H1 (cell line): ENCODE measurements around the gene ABCD4. TPM values are rescaled to one million over a fixed set of nuclear protein-coding genes. Genes with fewer than 3 reads are reported as not detected.

Source experiments
- CTCF ChIA-PET: fragments of 300-600 bp; sonication (Branson Sonifier 250); formaldehyde crosslinking; loops from one replicate; lab custom pipeline; 2021; ENCODE audit not compliant: partially characterized antibody; lab: Charles Lee
- POLR2A ChIA-PET: fragments of 300-600 bp; sonication (Branson Sonifier 250); formaldehyde crosslinking; loops from one replicate; lab custom pipeline; 2021; ENCODE audit warnings: inconsistent platforms; ENCODE audit not compliant: partially characterized antibody; lab: Charles Lee
- DNase-seq, 2 experiments: peaks; one replicate each; pipeline versions ENCODE4 v3.0.0 to v3.0.0-alpha.2; 2010 to 2022; ENCODE audit warnings: low spot score in 2 of 2, low read depth in 1 of 2, mixed read lengths in 1 of 2
- FAIRE-seq: peaks from 2 replicates; lab custom pipeline; 2011; peaks lifted over from hg19 to GRCh38; lab: Jason Lieb, UNC
- H2AFZ ChIP-seq: 2 replicates; pipeline ENCODE4 v1.8.1; 2012; ENCODE audit warnings: low read length, inconsistent platforms
- H2AK5ac ChIP-seq: 2 replicates; pipeline ENCODE4 v1.6.1; 2013; ENCODE audit warnings: low read depth, low read length
- H2BK120ac ChIP-seq: replicated peaks from 2 replicates; pipeline ENCODE3; 2013; ENCODE audit warnings: low read depth, low read length, inconsistent platforms
- H2BK12ac ChIP-seq: 2 replicates; pipeline ENCODE4 v1.6.1; 2013; ENCODE audit warnings: low read depth, low read length
- H2BK15ac ChIP-seq: 2 replicates; pipeline ENCODE4 v1.6.1; 2013; ENCODE audit warnings: low read length
- H2BK20ac ChIP-seq: 2 replicates; pipeline ENCODE4 v1.6.1; 2013; ENCODE audit warnings: low read length
- H2BK5ac ChIP-seq: 2 replicates; pipeline ENCODE4 v1.6.1; 2013; ENCODE audit warnings: low read depth, low read length
- H3K14ac ChIP-seq: 2 replicates; pipeline ENCODE4 v1.6.1; 2013; ENCODE audit warnings: inconsistent platforms; ENCODE audit not compliant: insufficient read length
- H3K18ac ChIP-seq: 2 replicates; pipeline ENCODE4 v1.6.1; 2013; ENCODE audit warnings: low read length; ENCODE audit errors: extremely low read depth
- H3K23ac ChIP-seq: 2 replicates; pipeline ENCODE4 v1.6.1; 2013; ENCODE audit warnings: inconsistent platforms; ENCODE audit not compliant: insufficient read length
- H3K23me2 ChIP-seq: 2 replicates; pipeline ENCODE4 v1.6.1; 2013; ENCODE audit warnings: low read depth, low read length
- H3K27ac ChIP-seq: 2 replicates; pipeline ENCODE4 v1.6.1; 2011; ENCODE audit warnings: low read depth, low read length, inconsistent platforms
- H3K27me3 ChIP-seq, 4 experiments: replicated peaks in 1 of 4; 1 replicate in 1 of 4; 2 replicates in 3 of 4; pipeline versions ENCODE4 v1.6.1 to v1.8.1; 2011 to 2013; ENCODE audit warnings: low read length in 3 of 4, mild to moderate bottlenecking in 3 of 4, inconsistent platforms in 2 of 4, mixed read lengths in 2 of 4, moderate library complexity in 1 of 4; ENCODE audit not compliant: control insufficient read depth in 3 of 4, insufficient read depth in 3 of 4; ENCODE audit errors: extremely low read depth in 1 of 4
- H3K36me3 ChIP-seq, 4 experiments: 2 replicates each; pipeline versions ENCODE4 v1.6.1 to v1.8.1; 2011 to 2013; ENCODE audit warnings: mild to moderate bottlenecking in 4 of 4, low read length in 3 of 4, moderate library complexity in 2 of 4, control low read depth in 1 of 4, inconsistent platforms in 1 of 4; ENCODE audit not compliant: insufficient read depth in 4 of 4, control insufficient read depth in 2 of 4
- H3K4ac ChIP-seq: replicated peaks from 2 replicates; pipeline ENCODE3; 2013; ENCODE audit warnings: low read length, low read depth, mixed read lengths, inconsistent platforms; ENCODE audit not compliant: insufficient read length
- H3K4me1 ChIP-seq, 4 experiments: replicated peaks in 1 of 4; 1 replicate in 1 of 4; 2 replicates in 3 of 4; pipeline versions ENCODE4 v1.6.1 to v1.8.1; 2011 to 2013; ENCODE audit warnings: low read length in 3 of 4, inconsistent platforms in 2 of 4, mixed read lengths in 1 of 4; ENCODE audit not compliant: insufficient read depth in 4 of 4, control insufficient read depth in 3 of 4
- H3K4me2 ChIP-seq, 2 experiments: 2 replicates each; pipeline versions ENCODE4 v1.6.1 to v1.8.1; 2011 to 2013; ENCODE audit warnings: low read depth in 2 of 2, low read length in 2 of 2, control low read depth in 1 of 2, inconsistent platforms in 1 of 2, mild to moderate bottlenecking in 1 of 2; ENCODE audit not compliant: insufficient read depth in 1 of 2
- H3K4me3 ChIP-seq, 4 experiments: fragments of 200-600, 300-600 bp in 1 of 4; sonication (generic), shearing (Covaris generic), sonication (Bioruptor Twin) in 1 of 4; 2 replicates each; pipeline versions ENCODE4 v1.5.1 to v1.8.1; 2011 to 2016; ENCODE audit warnings: low read length in 4 of 4, low read depth in 3 of 4, control low read depth in 2 of 4, inconsistent platforms in 2 of 4, mild to moderate bottlenecking in 2 of 4, mixed read lengths in 1 of 4, moderate library complexity in 1 of 4; ENCODE audit not compliant: insufficient read depth in 2 of 4; ENCODE audit errors: extremely low read depth in 1 of 4
- H3K56ac ChIP-seq: replicated peaks from 2 replicates; pipeline ENCODE3; 2013; ENCODE audit warnings: low read depth, mild to moderate bottlenecking, mixed read lengths, low read length, inconsistent platforms; ENCODE audit not compliant: insufficient read length
- H3K79me1 ChIP-seq: 2 replicates; pipeline ENCODE4 v1.6.1; 2013; ENCODE audit warnings: low read depth, low read length, control low read depth
- H3K79me2 ChIP-seq, 2 experiments: 2 replicates each; pipeline versions ENCODE4 v1.6.1 to v1.8.1; 2012 to 2013; ENCODE audit warnings: low read length in 2 of 2, mild to moderate bottlenecking in 2 of 2, inconsistent platforms in 1 of 2; ENCODE audit not compliant: insufficient read depth in 2 of 2, control insufficient read depth in 1 of 2
- H3K9ac ChIP-seq, 4 experiments: replicated peaks in 1 of 4; 1 replicate in 1 of 4; 2 replicates in 3 of 4; pipeline versions ENCODE4 v1.6.1 to v1.8.1; 2011 to 2013; ENCODE audit warnings: low read depth in 3 of 4, low read length in 3 of 4, control low read depth in 2 of 4, mild to moderate bottlenecking in 2 of 4, moderate library complexity in 2 of 4, inconsistent platforms in 1 of 4; ENCODE audit errors: extremely low read depth in 1 of 4
- H3K9me3 ChIP-seq, 2 experiments: 2 replicates each; pipeline versions ENCODE4 v1.6.1 to v1.8.1; 2012 to 2013; ENCODE audit warnings: mild to moderate bottlenecking in 2 of 2, moderate library complexity in 2 of 2, control low read depth in 1 of 2, inconsistent platforms in 1 of 2, low read depth in 1 of 2, low read length in 1 of 2, mixed read lengths in 1 of 2; ENCODE audit not compliant: insufficient read depth in 2 of 2
- H4K20me1 ChIP-seq, 2 experiments: replicated peaks in 1 of 2; 2 replicates each; pipeline versions ENCODE3 to v1.8.1; 2011 to 2013; ENCODE audit warnings: inconsistent platforms in 2 of 2, low read length in 2 of 2, mild to moderate bottlenecking in 1 of 2; ENCODE audit not compliant: insufficient read depth in 2 of 2, control insufficient read depth in 1 of 2
- H4K5ac ChIP-seq: 2 replicates; pipeline ENCODE4 v1.6.1; 2013; ENCODE audit warnings: low read length, low read depth, mixed read lengths, inconsistent platforms; ENCODE audit not compliant: insufficient read length
- H4K8ac ChIP-seq: 2 replicates; pipeline ENCODE4 v1.8.0; 2013; ENCODE audit warnings: mild to moderate bottlenecking, moderate library complexity, low read length, inconsistent platforms; ENCODE audit not compliant: insufficient read depth; ENCODE audit errors: extremely low read depth
- H4K91ac ChIP-seq: replicated peaks from 2 replicates; pipeline ENCODE3; 2013; ENCODE audit warnings: low read length, mixed read lengths, inconsistent platforms; ENCODE audit not compliant: insufficient read length
- EZH2 ChIP-seq: fragments of 200-600 bp; sonication (generic); IDR thresholded peaks from 2 replicates; pipeline ENCODE4 v1.7.1; 2012; ENCODE audit warnings: low read depth, mild to moderate bottlenecking, moderate library complexity, low read length, inconsistent platforms; ENCODE audit not compliant: severe bottlenecking
- HDAC2 ChIP-seq, 2 experiments: fragments of 300-600 bp in 1 of 2; sonication (generic) in 1 of 2; IDR thresholded peaks; 2 replicates each; pipeline ENCODE4 v1.6.1; 2011 to 2012; ENCODE audit warnings: low read depth in 2 of 2, low read length in 2 of 2, mild to moderate bottlenecking in 2 of 2, moderate library complexity in 2 of 2, borderline replicate concordance in 1 of 2, inconsistent platforms in 1 of 2
- JUN ChIP-seq: IDR thresholded peaks from 2 replicates; pipeline ENCODE4 v1.6.1; 2011; ENCODE audit warnings: low read depth, mild to moderate bottlenecking, improper control_type of control experiment, low read length
- SAP30 ChIP-seq: fragments of 300-600 bp; sonication (generic); IDR thresholded peaks from 2 replicates; pipeline ENCODE4 v1.7.1; 2012; ENCODE audit warnings: low read length, moderate library complexity, mild to moderate bottlenecking, inconsistent platforms; ENCODE audit not compliant: insufficient read depth, insufficient replicate concordance
- SIN3A ChIP-seq, 2 experiments: IDR thresholded peaks in 1 of 2; conservative IDR thresholded peaks in 1 of 2; 2 replicates each; pipeline ENCODE4 v1.6.1; 2011 to 2012; ENCODE audit warnings: low read length in 2 of 2, improper control_type of control experiment in 1 of 2, low read depth in 1 of 2, mild to moderate bottlenecking in 1 of 2
- WGBS, 2 experiments: shearing (Covaris generic) in 1 of 2; methylation state at CpG; one replicate each; pipeline versions ENCODE4 v1.1.6 to v1.1.7; 2013 to 2015; ENCODE audit warnings: low lambda C conversion rate in 2 of 2, mixed read lengths in 2 of 2, inconsistent platforms in 1 of 2, low coverage in 1 of 2, missing lambda C conversion rate in 1 of 2; ENCODE audit not compliant: insufficient replicate concordance in 2 of 2, insufficient coverage in 1 of 2, insufficient read length in 1 of 2; ENCODE audit errors: extremely low coverage in 1 of 2, missing lambda C conversion rate in 1 of 2; 5-methylcytosine and 5-hydroxymethylcytosine counted together
- polyA plus RNA-seq, 7 experiments: library from polyadenylated mRNA; depleted of rRNA in 3 of 7; stranded (reverse) in 5 of 7; unstranded in 2 of 7; fragments of >200 nt in 5 of 7; fragments of 200-250 nt in 2 of 7; gene quantifications; 1 replicate in 5 of 7; 2 replicates in 1 of 7; 4 replicates in 1 of 7; pipeline versions ENCODE4 v1.2.1 to v1.2.3, GENCODE V29; 2011 to 2013; ENCODE audit warnings: missing spikeins in 2 of 7, mixed read lengths in 2 of 7
- total RNA-seq: library from RNA; stranded (reverse); fragmentation: NEBNext Ultra II Directional; extraction: Animal tissue kit (Norgen Biotek cat#: 25700); gene quantifications from 2 replicates; pipeline ENCODE4 v1.2.1, GENCODE V29; 2021
- TF ChIP-seq, protein P1 (sequence below), 3 experiments: IDR thresholded peaks; 1 replicate in 2 of 3; 2 replicates in 1 of 3; pipeline versions ENCODE4 v1.5.1 to v1.6.1; 2011; ENCODE audit warnings: low read length in 3 of 3, mild to moderate bottlenecking in 3 of 3, inconsistent platforms in 2 of 3, low read depth in 1 of 3, moderate library complexity in 1 of 3; ENCODE audit not compliant: insufficient read depth in 1 of 3; ENCODE audit errors: control extremely low read depth in 1 of 3

The ABCD4 gene
- total and polyA plus RNA-seq, 2 of the 8 experiments (the other 6 are each of a cell fraction or from before 2014, with no cell fraction given), result 47.9 to 97.7 TPM

DNA sequence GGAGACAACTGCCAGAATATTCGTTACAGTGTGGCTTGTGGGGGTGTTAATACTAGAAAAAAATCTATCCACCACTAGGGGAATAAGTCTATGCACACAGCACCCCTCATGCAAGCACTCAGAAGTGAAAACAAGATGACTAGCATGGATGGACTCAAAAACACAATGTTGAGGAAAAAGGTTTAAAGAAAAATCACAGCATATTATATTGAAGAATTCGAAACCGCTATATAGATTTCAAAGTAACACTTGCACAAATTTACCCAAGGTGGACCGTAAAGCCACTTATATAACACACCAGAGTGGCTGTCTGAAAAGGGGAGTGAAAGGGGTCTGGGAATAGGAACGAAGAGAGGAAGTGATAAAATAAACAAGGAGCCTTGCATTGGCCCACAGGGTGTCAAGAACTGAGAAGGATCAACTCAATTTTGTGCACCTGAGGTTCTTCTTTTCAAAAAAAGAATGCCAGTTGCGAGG lies 544 bp downstream of the ABCD4 start:
- no peak overlapping the region for H2BK15ac ChIP-seq
- no peaks in the 10 kb centered on the region for H3K27me3 ChIP-seq
- H3K56ac ChIP-seq, result peak overlapping the region; percentile 49
- DNase-seq (no peak), FAIRE-seq (no peak)
- no peak overlapping the region for H2BK20ac ChIP-seq
- H3K4me1 ChIP-seq, result no peaks in the 10 kb centered on the region
- no peak overlapping the region for H3K14ac ChIP-seq
- no peak overlapping the region for H2AFZ ChIP-seq
- H2BK5ac ChIP-seq, result no peak overlapping the region; the same call in 1 of the 2 replicates
- no peak overlapping the region for H2BK120ac ChIP-seq
- peaks cover 6% of the 10 kb centered on the region; the same call in 1 of the 2 replicates for H3K79me1 ChIP-seq
- no peaks in the 10 kb centered on the region for H3K9me3 ChIP-seq
- H3K4me3 ChIP-seq, result peak overlapping the region; percentile 76 to 99 (median 80)
- H2AK5ac ChIP-seq, result no peak overlapping the region
- CTCF ChIA-PET, result interaction anchor here (0.7 to 15.9 kb wide), 17 partner anchors 6 to 176 kb away, joined by 3 to 214 read pairs (median 4); partner anchors contain the start of genes ABCD4 and VRTN
- H3K23me2 ChIP-seq, result peaks cover 2% of the 10 kb centered on the region; the same call in 1 of the 2 replicates
- H3K27ac ChIP-seq, result 0 out of 2 replicates have a peak overlapping the region, but pooled peaks have one; percentile 46
- H3K36me3 ChIP-seq, result peaks cover 11 to 20% (median 16%) of the 10 kb centered on the region in 4 experiments; a peak in 7 of 8 replicates
- no peak for TF ChIP-seq EZH2
- TF ChIP-seq SAP30, result peak; percentile 70
- TF ChIP-seq HDAC2 (IDR thresholded peaks at IDR 0.05; ENCODE audit: borderline replicate concordance in 1 of 2, low read depth in 2 of 2, low read length in 2 of 2), result 0 out of 4 replicates have a peak, but pooled peaks of 1 of the 2 experiments have one; percentile 33
- no peak for TF ChIP-seq SIN3A (conservative IDR thresholded peaks at IDR 0.05 in 1 of 2, IDR thresholded peaks at IDR 0.05 in 1 of 2; ENCODE audit: low read depth in 1 of 2, low read length in 2 of 2)
- no peak for TF ChIP-seq JUN
- TF ChIP-seq, protein P1, sequence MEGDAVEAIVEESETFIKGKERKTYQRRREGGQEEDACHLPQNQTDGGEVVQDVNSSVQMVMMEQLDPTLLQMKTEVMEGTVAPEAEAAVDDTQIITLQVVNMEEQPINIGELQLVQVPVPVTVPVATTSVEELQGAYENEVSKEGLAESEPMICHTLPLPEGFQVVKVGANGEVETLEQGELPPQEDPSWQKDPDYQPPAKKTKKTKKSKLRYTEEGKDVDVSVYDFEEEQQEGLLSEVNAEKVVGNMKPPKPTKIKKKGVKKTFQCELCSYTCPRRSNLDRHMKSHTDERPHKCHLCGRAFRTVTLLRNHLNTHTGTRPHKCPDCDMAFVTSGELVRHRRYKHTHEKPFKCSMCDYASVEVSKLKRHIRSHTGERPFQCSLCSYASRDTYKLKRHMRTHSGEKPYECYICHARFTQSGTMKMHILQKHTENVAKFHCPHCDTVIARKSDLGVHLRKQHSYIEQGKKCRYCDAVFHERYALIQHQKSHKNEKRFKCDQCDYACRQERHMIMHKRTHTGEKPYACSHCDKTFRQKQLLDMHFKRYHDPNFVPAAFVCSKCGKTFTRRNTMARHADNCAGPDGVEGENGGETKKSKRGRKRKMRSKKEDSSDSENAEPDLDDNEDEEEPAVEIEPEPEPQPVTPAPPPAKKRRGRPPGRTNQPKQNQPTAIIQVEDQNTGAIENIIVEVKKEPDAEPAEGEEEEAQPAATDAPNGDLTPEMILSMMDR (IDR thresholded peaks at IDR 0.05; ENCODE audit: control extremely low read depth in 1 of 3, insufficient read depth in 1 of 3, low read depth in 1 of 3, low read length in 3 of 3), result peak in 2 of 3 experiments; percentile 25 to 43; a peak in 2 of 4 replicates
- TF ChIP-seq, all 59 proteins: peak for 3
- H3K4ac ChIP-seq, result no peak overlapping the region
- POLR2A ChIA-PET, result interaction anchor here (0.8 to 3.8 kb wide), 33 partner anchors 9 to 200 kb away, joined by 3 to 30 read pairs (median 4); partner anchors contain the start of genes ISCA2, NPC2 and VRTN
- peak overlapping the region in 3 of 4 experiments; percentile 75 to 90 (median 81); a peak in 6 of 7 replicates for H3K9ac ChIP-seq
- H4K20me1 ChIP-seq, result peaks cover 6 to 7% of the 10 kb centered on the region in 2 experiments
- peak overlapping the region; percentile 87; the same call in 1 of the 2 replicates for H3K18ac ChIP-seq
- H3K23ac ChIP-seq, result no peak overlapping the region
- H4K91ac ChIP-seq, result peak overlapping the region; percentile 18
- H3K79me2 ChIP-seq, result peaks cover 7 to 47% of the 10 kb centered on the region in 2 experiments; a peak in 3 of 4 replicates
- WGBS, 2 experiments, result 3% methylated on average over 6 of the region's 6 CpGs; no CpG with 5 or more reads in 1 of the 2 experiments
- peak overlapping the region; percentile 75 to 87 for H3K4me2 ChIP-seq
- no peak overlapping the region; the same call in 1 of the 2 replicates for H2BK12ac ChIP-seq
- peak overlapping the region; percentile 91; the same call in 1 of the 2 replicates for H4K8ac ChIP-seq
- peak overlapping the region; percentile 93 for H4K5ac ChIP-seq
